Frontal cortex (tissue), 4 donors: Measurements from ENCODE around the gene KHDC3L. TPM values are rescaled to one million over a fixed set of nuclear protein-coding genes. Genes with fewer than 3 reads are reported as not detected.
"Not testable (repeated sequence)": the region's sequence is repeated elsewhere in the genome, so short reads cannot be mapped to it uniquely, and the experiment has no call there.

ENCODE experiments used
- DNase-seq, 2 donors: peaks; one replicate each; pipeline ENCODE4 v3.0.0; 2012; ENCODE audit warnings: low spot score in 2 of 2
- FAIRE-seq: peaks from 2 replicates; lab custom pipeline; 2012; peaks lifted over from hg19 to GRCh38; lab: Jason Lieb, UNC
- total RNA-seq: library from RNA; depleted of rRNA; stranded (reverse); fragments of >200 nt; gene quantifications from one replicate; pipeline ENCODE4 v1.2.3, GENCODE V29; 2014
- donor health status: control.
- donor health status: control.
- donor health status: control.

KHDC3L gene
- total RNA-seq, 1 donor from 2014 or later = 0.41 TPM

GRCh38 chr6:73368675-73369074 lies 6.2 kb downstream of the KHDC3L start:
- no peak for FAIRE-seq
- no peak for DNase-seq

DNA sequence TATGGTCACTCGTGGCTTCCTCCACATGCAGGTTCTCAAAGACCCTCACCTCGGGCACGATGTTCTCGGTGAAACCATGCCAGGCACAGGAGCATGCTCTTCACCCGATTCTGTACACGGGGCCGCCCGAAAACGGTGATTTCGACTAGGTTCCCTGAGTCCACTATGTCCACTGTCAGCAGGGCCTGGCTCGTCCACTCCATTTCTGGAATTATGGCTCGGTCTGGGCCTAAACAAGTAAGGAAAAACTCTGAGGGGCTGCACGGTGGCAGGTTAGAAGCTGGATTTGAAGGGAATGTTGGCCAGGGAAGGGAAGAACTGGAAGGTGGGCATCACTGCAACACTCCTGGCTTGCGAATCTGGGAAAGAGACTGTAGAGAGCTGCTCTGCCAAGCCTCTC lies 6.7 kb downstream of the KHDC3L start:
- DNase-seq = no peak
- FAIRE-seq = no peak

DNA sequence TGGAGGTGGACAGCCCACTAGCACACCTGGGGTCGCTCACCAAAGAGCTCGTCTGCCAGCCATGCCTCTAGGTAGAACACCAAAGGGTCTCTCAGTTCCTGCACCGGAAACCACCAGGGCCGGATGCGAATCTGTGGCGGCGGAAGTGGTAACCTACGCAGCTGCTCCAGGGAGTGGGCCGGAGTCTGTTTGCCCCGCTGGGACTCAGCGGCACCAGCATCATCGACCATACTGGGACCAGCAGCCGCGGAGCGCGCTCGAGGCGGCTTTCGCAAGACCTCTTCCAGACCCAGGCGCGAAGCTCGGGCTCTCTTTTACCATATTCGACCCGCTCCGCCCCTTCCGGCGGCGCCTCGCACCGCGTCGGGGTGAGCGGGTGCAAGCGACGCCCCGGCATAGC lies 7.1 kb downstream of the KHDC3L start, which contains the start of gene OOEP:
TSS of gene OOEP (minus strand) at position 335 of the 400 bp plus-strand sequence. CDS start at position 230, 105 bp downstream.
- DNase-seq (no peak), FAIRE-seq (no peak)

DNA sequence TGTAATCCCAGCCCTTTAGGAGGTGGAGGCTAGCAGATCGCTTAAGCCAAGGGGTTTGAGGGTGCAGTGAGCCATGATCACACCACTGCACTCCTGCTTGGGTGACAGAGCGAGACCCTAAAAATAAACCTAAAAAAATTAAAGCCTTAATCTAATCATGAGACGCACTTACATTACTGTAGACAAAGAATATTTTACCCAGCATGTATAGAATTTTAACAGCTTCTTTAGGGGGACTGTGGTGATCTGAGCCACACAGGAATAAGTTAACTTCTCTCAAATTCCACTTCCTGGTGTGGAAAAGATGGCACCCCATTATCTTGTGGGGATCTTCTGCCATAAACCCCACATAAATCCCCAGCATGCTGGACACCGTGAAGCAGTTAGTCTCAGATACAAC lies 9.5 kb downstream of the KHDC3L start:
- DNase-seq (no peak), FAIRE-seq (no peak)

DNA sequence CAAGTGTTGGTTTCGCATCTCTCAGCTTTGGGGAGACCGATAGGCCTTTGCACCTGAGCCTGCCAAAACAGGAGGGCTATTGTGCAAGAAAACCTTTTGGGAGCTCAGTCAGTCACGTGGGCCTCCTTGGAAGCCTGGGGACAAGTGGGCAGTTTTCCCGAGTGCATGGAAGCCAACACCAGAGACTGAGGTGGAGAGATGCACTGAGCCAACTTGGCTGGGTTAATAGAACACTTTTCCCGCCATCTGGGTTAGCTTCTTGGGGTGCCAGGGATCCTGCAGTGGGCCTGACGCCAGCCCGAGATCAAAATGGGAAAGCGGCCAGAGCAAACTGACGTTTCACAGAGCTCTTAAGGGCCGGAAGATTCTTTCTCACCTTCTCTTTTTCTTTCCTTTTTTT lies 10.1 kb downstream of the KHDC3L start:
- no peak for FAIRE-seq
- DNase-seq = no peak

GRCh38 chr6:73375216-73375615 lies 12.8 kb downstream of the KHDC3L start:
- DNase-seq = no peak
- no peak for FAIRE-seq

GRCh38 chr6:73377225-73377624 lies 14.8 kb downstream of the KHDC3L start:
- FAIRE-seq (no peak), DNase-seq (no peak)

- not testable (repeated sequence) for FAIRE-seq, DNase-seq
Observed at GRCh38 chr6:73381531-73381930, 19.1 kb downstream of the KHDC3L start.

DNA sequence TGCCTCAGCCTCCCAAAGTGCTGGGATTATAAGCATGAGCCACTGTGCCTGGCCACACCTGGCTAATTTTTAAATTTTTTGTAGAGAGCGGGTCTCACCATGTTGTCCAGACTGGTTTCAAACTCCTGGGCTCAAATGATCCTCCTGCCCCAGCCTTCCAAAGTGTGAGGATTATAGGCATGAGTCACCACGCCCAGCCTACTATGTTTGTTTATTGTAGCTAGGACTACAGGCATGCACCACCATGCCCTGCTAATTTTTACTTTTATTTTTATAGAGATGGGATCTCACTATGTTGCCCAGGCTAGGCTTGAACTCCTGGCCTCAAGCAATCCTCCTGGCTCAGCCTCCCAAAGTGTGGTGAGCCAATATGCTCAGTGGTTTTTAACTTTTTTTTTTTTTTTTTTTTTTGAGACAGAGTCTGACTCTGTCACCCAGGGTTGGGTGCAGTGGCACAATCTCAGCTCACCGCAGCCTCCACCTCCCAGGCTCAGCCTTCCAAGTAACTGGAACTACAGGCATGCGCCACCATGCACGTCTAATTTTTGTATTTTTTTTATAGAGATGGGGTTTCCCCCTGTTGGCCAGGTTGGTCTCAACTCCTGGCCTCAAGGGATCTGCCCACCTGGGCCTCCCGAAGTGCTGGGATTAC lies 20.1 kb downstream of the KHDC3L start:
- FAIRE-seq (no peak), DNase-seq (no peak)

DNA sequence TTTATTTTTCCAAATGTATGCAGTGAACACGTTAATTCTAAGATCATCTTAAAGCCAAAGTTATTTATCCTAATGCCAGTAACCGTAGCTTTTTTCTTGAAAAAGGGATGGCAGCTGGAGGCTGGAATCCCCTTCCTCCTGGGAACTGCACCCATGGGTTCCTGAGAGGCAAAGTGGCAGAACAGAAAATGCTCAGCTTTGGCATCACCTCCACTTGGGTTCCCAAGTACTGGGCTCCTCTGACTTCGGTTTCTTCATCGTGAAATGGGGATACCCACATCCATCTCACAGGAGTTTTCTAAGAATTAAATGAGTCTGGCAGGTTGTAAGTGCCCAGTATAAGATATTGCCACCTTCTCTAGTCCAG lies 26.0 kb downstream of the KHDC3L start:
- DNase-seq = no peak
- no peak for FAIRE-seq

- FAIRE-seq (no peak), DNase-seq (peak in 1 of 2 donors; percentile 45)
Observed at GRCh38 chr6:73388800-73389512, 26.5 kb downstream of the KHDC3L start.

DNA sequence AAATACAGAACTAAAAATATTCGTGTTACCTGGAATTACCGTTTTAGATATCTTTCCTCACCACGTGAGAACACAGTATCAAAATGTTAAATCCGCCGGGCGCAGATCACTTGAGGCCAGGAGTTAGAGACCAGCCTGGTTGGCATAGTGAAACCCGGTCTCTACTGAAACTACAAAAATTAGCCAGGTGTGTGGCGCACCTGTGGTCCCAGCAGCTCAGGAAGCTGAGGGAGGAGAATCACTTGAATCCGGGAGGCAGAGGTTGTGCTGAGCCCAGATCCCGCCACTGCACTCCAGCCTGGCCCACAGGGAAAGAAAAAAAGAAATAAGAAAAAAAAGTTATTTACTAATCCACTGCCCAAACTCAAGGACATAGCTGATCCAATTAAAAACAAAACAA lies 27.4 kb downstream of the KHDC3L start:
- DNase-seq (no peak), FAIRE-seq (no peak)

GRCh38 chr6:73391675-73392074 lies 29.2 kb downstream of the KHDC3L start:
- FAIRE-seq (no peak), DNase-seq (no peak)

DNA sequence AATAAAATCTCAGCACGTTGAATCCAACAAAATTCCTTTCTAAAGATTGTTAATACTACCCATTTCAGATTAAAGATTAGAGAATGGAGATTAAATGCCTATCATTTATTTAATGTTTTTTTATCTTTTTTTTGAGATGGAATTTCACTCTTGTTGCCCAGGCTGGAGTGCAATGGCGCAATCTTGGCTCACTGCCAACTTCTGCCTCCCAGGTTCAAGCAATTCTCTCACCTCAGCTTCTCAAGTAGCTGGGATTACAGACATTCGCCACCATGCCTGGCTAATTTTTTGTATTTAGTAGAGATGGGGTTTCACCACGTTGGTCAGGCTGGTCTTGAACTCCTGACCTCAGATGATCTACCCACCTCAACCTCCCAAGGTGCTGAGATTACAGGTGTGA lies 29.7 kb downstream of the KHDC3L start:
- FAIRE-seq = not testable (repeated sequence)

DNA sequence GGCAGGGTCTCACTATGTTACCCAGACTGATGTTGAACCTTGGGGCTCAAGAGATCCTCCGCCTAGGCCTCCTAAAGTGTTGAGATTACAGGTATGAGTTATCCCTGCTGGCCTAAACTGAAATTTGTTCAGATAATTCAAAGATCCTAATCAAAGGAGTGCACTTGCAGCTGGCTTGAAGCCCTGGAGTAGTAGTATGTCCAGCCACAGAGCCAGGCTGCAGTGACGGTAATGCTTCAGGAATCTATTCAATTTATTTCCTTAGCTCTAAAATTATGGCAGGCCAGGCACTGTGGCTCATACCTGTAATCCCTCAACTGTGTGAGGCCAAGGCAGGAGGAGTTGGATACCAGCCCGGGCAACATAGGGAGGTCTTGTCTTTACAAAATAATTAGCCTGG lies 30.8 kb downstream of the KHDC3L start:
- FAIRE-seq = no peak
- no peak for DNase-seq

More for the DNA sequence above, 29.7 kb downstream of the KHDC3L start:
- DNase-seq = not testable (repeated sequence)

DNA sequence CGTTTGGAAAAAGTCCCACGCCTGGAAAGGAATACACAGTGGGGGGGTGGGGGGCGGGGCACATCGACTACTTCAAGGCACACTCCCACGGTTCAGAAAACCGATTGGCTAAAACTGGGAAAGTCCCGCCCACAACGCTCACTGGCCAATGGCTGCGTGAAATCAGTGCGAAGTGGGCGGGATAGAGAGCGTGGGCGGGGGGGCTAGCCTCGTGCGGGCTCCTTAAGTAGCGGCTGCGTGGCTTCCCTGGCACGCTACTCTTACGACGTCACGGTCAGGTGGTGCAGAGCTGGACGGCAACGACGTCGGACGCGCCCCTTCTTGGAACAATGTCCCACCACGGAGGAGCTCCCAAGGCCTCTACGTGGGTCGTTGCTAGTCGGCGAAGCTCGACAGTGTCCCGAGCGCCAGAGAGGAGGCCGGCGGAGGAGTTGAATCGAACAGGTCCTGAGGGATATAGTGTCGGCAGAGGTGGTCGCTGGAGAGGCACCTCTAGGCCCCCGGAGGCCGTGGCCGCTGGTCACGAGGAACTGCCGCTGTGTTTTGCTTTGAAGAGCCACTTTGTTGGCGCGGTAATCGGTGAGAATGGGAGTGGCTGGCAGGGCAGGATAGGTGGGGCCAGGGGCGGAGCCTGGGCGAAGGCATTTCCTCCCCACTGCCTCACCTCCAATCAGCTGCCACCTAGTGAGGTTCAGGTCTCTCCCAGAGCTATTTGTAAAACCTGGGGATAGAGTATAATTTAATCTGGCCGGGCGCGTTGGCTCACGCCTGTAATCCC lies 32.3 kb downstream of the KHDC3L start, which contains the start of gene DDX43:
TSS of gene DDX43 (plus strand) at position 252 of the 778 bp plus-strand sequence. CDS start at position 330, 78 bp downstream.
- FAIRE-seq = no peak
- DNase-seq = peak in 1 of 2 donors; percentile 17

GRCh38 chr6:73395875-73396274 lies 33.4 kb downstream of the KHDC3L start:
- no peak for DNase-seq
- no peak for FAIRE-seq

DNA sequence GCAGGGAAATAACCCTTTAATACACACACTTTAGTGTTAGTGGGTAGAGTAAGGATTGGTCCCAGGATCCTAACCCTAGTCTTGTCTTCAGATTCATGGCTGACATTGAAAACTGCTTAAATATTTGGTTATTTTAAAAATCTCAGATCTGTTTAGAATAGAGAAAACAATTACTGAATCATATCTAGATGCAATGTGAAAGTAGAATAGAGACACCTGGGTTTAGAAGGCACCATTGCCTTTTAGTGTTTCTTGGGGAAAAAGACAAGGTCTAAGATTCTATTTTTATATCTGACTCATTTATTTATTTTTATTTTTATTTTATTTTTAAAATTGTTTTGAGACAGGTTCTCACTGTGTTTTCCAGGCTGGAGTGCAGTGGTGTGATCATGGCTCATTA lies 38.2 kb downstream of the KHDC3L start:
- DNase-seq (no peak), FAIRE-seq (no peak)

GRCh38 chr6:73409395-73409794 lies 46.9 kb downstream of the KHDC3L start:
- FAIRE-seq (no peak), DNase-seq (no peak)

DNA sequence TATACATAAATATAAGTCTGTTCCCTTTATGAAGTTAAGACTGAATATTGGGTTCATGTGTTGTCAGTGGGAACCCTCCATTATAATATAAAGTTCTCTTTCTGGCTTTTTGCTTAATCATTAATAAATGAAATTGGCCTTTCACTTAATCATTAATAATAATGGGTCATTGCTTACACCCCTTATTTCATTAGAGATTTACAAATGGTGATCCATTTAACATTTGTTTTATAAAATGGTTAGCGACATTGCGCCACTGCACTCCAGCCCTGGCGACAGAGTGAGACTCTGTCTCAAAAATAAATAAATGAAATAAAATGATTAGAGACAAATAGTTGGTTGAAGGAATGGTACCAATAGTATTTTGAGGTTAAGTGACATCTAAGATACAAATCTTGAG lies 50.6 kb downstream of the KHDC3L start:
- no peak for FAIRE-seq

More for the DNA sequence above, 50.6 kb downstream of the KHDC3L start:
- no peak for DNase-seq
